ENCODE results near the gene TRPV6.

DNA sequence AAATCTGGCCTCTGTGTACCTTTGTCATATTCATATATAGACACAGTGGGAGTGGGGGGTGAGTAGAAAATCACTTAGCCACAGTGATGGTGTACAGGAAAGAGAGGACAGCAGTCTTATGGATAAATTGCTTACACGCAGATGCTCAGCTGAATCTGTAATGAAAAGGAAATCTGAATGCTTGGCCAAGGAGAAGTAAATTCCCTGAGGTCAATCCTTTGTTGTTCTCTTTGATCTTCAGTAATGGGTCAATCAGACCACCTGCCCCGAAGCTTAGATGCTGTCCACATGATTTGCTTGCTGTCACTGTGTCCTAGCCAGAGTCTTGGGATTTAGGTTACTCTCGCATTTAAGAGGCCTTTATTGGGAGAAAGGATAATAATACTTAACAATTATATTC, 49.1 kb downstream of the TRPV6 start:
- TF ChIP-seq EZH2 (IDR thresholded peaks at IDR 0.05; ENCODE audit: insufficient read depth, poor library complexity, severe bottlenecking) (no peak), EZH2phosphoT487 (IDR thresholded peaks at IDR 0.05; ENCODE audit: insufficient read depth, low read depth) (no peak)

Measured in GM23248 (cell line).